CD4-positive, CD25-positive, alpha-beta regulatory T cell (primary cell): Measurements from ENCODE around the gene EXOC6B. TPM values are rescaled to one million over a fixed set of nuclear protein-coding genes. Genes with fewer than 3 reads are reported as not detected.
A peak's percentile ranks its signal among the peaks of the same experiment; 100 is the strongest.

Source experiments
- ATAC-seq, 2 donors: fragments of 150-1000 bp; cut with Tn5 transposase; one replicate each; pipeline ENCODE4 v1.10.0; 2021; ENCODE audit warnings: low read depth in 2 of 2, moderate number of reproducible peaks in 2 of 2, moderate library complexity in 1 of 2
- DNase-seq, 3 donors: peaks; one replicate each; pipeline versions ENCODE4 v3.0.0 to v3.0.0-alpha.2; 2012 to 2022; ENCODE audit warnings: mixed read lengths in 1 of 3
- H3K27ac ChIP-seq: one replicate; pipeline ENCODE4 v1.7.0; 2013; ENCODE audit warnings: mild to moderate bottlenecking, low read length; ENCODE audit not compliant: insufficient read depth, poor library complexity, severe bottlenecking
- H3K27me3 ChIP-seq: one replicate; pipeline ENCODE4 v1.7.0; 2013; ENCODE audit warnings: low read length; ENCODE audit not compliant: control insufficient read depth, insufficient read depth
- H3K36me3 ChIP-seq: one replicate; pipeline ENCODE4 v1.7.0; 2013; ENCODE audit warnings: mild to moderate bottlenecking, low read length, moderate library complexity; ENCODE audit not compliant: control insufficient read depth, insufficient read depth
- H3K4me1 ChIP-seq: 2 replicates; pipeline ENCODE4 v1.7.0; 2013; ENCODE audit warnings: mild to moderate bottlenecking, low read length; ENCODE audit not compliant: insufficient read depth, control insufficient read depth, poor library complexity, severe bottlenecking
- H3K4me3 ChIP-seq: one replicate; pipeline ENCODE4 v1.7.0; 2013; ENCODE audit warnings: low read depth, mild to moderate bottlenecking, low read length, moderate library complexity
- H3K9me3 ChIP-seq, 2 experiments: 1 replicate in 1 of 2; 2 replicates in 1 of 2; pipeline ENCODE4 v1.7.0; 2013; ENCODE audit warnings: low read length in 2 of 2, mild to moderate bottlenecking in 1 of 2, moderate library complexity in 1 of 2; ENCODE audit not compliant: control insufficient read depth in 2 of 2
- H3K27ac Mint-ChIP-seq, 3 donors: one replicate each; pipeline ENCODE4 v1.8.0; 2020 to 2022; ENCODE audit warnings: mild to moderate bottlenecking in 3 of 3, mixed read lengths in 3 of 3, moderate library complexity in 2 of 3
- H3K27me3 Mint-ChIP-seq: one replicate; pipeline ENCODE4 v1.8.0; 2022; ENCODE audit warnings: mild to moderate bottlenecking, mixed read lengths
- H3K36me3 Mint-ChIP-seq: one replicate; pipeline ENCODE4 v1.8.0; 2020; ENCODE audit warnings: mixed read lengths
- H3K4me1 Mint-ChIP-seq, 4 donors: one replicate each; pipeline ENCODE4 v1.8.0; 2020 to 2022; ENCODE audit warnings: mixed read lengths in 4 of 4, mild to moderate bottlenecking in 1 of 4
- H3K4me3 Mint-ChIP-seq, 4 donors: one replicate each; pipeline ENCODE4 v1.8.0; 2020 to 2022; ENCODE audit warnings: mild to moderate bottlenecking in 4 of 4, mixed read lengths in 4 of 4, moderate library complexity in 3 of 4
- H3K9me3 Mint-ChIP-seq, 7 donors: one replicate each; pipeline ENCODE4 v1.8.0; 2020 to 2022; ENCODE audit warnings: mixed read lengths in 7 of 7, mild to moderate bottlenecking in 3 of 7, moderate library complexity in 2 of 7
- polyA plus RNA-seq, 4 donors: library from polyadenylated mRNA; unstranded; fragments of 300-500 nt; fragmentation: Illumina TruSeq; gene quantifications; one replicate each; pipeline ENCODE4 v1.2.3, GENCODE V29; 2021
- total RNA-seq: library from RNA; stranded (reverse); gene quantifications from one replicate; pipeline ENCODE4 v1.2.3, GENCODE V29; 2022

EXOC6B gene
- total and polyA plus RNA-seq, 5 donors from 2014 or later = 1.5 to 20.8 (median 2.1) TPM

- Mint-ChIP-seq H3K4me3 (peak overlapping the region in 1 of 4 donors; percentile 23), H3K27ac (no peak overlapping the region), H3K9me3 (peaks cover 0 to 1% (median 0%) of the 10 kb centered on the region in 7 donors), H3K36me3 (no peaks in the 10 kb centered on the region), H3K4me1 (no peaks in the 10 kb centered on the region), H3K27me3 (peaks cover 4% of the 10 kb centered on the region)
- H3K4me3 ChIP-seq = no peak overlapping the region
- H3K27me3 ChIP-seq = no peaks in the 10 kb centered on the region
- DNase-seq (no peak), ATAC-seq (no peak)
- H3K27ac ChIP-seq = no peak overlapping the region
- no peaks in the 10 kb centered on the region for H3K9me3 ChIP-seq
- H3K36me3 ChIP-seq = no peaks in the 10 kb centered on the region
- H3K4me1 ChIP-seq = no peaks in the 10 kb centered on the region
Observed at GRCh38 chr2:72204786-72205503, 620.9 kb downstream of the EXOC6B start.

- no peak overlapping the region for H3K4me3 ChIP-seq
- Mint-ChIP-seq H3K27me3 (peaks cover 4% of the 10 kb centered on the region), H3K4me1 (no peaks in the 10 kb centered on the region), H3K4me3 (peak overlapping the region in 1 of 4 donors; percentile 23), H3K9me3 (no peaks in the 10 kb centered on the region), H3K27ac (peak overlapping the region in 1 of 3 donors; percentile 44), H3K36me3 (no peaks in the 10 kb centered on the region)
- ATAC-seq (no peak), DNase-seq (no peak)
- H3K36me3 ChIP-seq = no peaks in the 10 kb centered on the region
- no peaks in the 10 kb centered on the region for H3K4me1 ChIP-seq
- no peak overlapping the region for H3K27ac ChIP-seq
- no peaks in the 10 kb centered on the region for H3K27me3 ChIP-seq
- no peaks in the 10 kb centered on the region for H3K9me3 ChIP-seq
Observed at GRCh38 chr2:72204156-72204785, 621.6 kb downstream of the EXOC6B start.

GRCh38 chr2:72198532-72199241 lies 627.1 kb downstream of the EXOC6B start:
- H3K4me3 Mint-ChIP-seq = no peak overlapping the region
- H3K9me3 ChIP-seq = no peaks in the 10 kb centered on the region
- no peaks in the 10 kb centered on the region for H3K27me3 Mint-ChIP-seq
- no peaks in the 10 kb centered on the region for H3K4me1 ChIP-seq
- DNase-seq (no peak), ATAC-seq (no peak)
- H3K4me1 Mint-ChIP-seq = no peaks in the 10 kb centered on the region
- no peak overlapping the region for H3K27ac Mint-ChIP-seq
- H3K36me3 ChIP-seq = no peaks in the 10 kb centered on the region
- H3K36me3 Mint-ChIP-seq = no peaks in the 10 kb centered on the region
- H3K27me3 ChIP-seq = no peaks in the 10 kb centered on the region
- no peak overlapping the region for H3K27ac ChIP-seq
- no peaks in the 10 kb centered on the region for H3K9me3 Mint-ChIP-seq
- H3K4me3 ChIP-seq = no peak overlapping the region

- Mint-ChIP-seq H3K36me3 (no peaks in the 10 kb centered on the region), H3K9me3 (peaks cover 0 to 7% (median 0%) of the 10 kb centered on the region in 7 donors), H3K27ac (no peak overlapping the region), H3K4me3 (no peak overlapping the region), H3K4me1 (no peaks in the 10 kb centered on the region), H3K27me3 (no peaks in the 10 kb centered on the region)
- Histone ChIP-seq H3K27me3 (no peaks in the 10 kb centered on the region), H3K27ac (no peak overlapping the region), H3K36me3 (no peaks in the 10 kb centered on the region), H3K4me3 (no peak overlapping the region), H3K9me3 (no peaks in the 10 kb centered on the region), H3K4me1 (no peaks in the 10 kb centered on the region)
- DNase-seq (no peak), ATAC-seq (no peak)
Observed at GRCh38 chr2:72193723-72194122, 632.1 kb downstream of the EXOC6B start.

- Mint-ChIP-seq H3K36me3 (no peaks in the 10 kb centered on the region), H3K4me1 (no peaks in the 10 kb centered on the region), H3K9me3 (peaks cover 0 to 19% (median 1%) of the 10 kb centered on the region in 7 donors), H3K4me3 (no peak overlapping the region), H3K27ac (no peak overlapping the region), H3K27me3 (no peaks in the 10 kb centered on the region)
- Histone ChIP-seq H3K36me3 (no peaks in the 10 kb centered on the region), H3K27me3 (no peaks in the 10 kb centered on the region), H3K4me1 (no peaks in the 10 kb centered on the region), H3K9me3 (no peaks in the 10 kb centered on the region), H3K27ac (no peak overlapping the region), H3K4me3 (no peak overlapping the region)
- DNase-seq (no peak), ATAC-seq (no peak)
Observed at GRCh38 chr2:72191441-72191840, 634.4 kb downstream of the EXOC6B start.

- ATAC-seq (no peak), DNase-seq (no peak)
- H3K9me3 ChIP-seq = no peaks in the 10 kb centered on the region
- Mint-ChIP-seq H3K27ac (no peak overlapping the region), H3K4me3 (no peak overlapping the region), H3K27me3 (no peaks in the 10 kb centered on the region), H3K9me3 (peaks cover 0 to 14% (median 2%) of the 10 kb centered on the region in 7 donors), H3K4me1 (no peaks in the 10 kb centered on the region), H3K36me3 (peaks cover 9% of the 10 kb centered on the region)
- no peaks in the 10 kb centered on the region for H3K4me1 ChIP-seq
- H3K27me3 ChIP-seq = no peaks in the 10 kb centered on the region
- no peak overlapping the region for H3K4me3 ChIP-seq
- H3K36me3 ChIP-seq = no peaks in the 10 kb centered on the region
- H3K27ac ChIP-seq = no peak overlapping the region
Observed at GRCh38 chr2:72185206-72185605, 640.6 kb downstream of the EXOC6B start.

- H3K27ac Mint-ChIP-seq = no peak overlapping the region
- ATAC-seq (no peak), DNase-seq (no peak)
- H3K4me3 Mint-ChIP-seq = no peak overlapping the region
- H3K4me1 ChIP-seq = no peaks in the 10 kb centered on the region
- H3K4me1 Mint-ChIP-seq = no peaks in the 10 kb centered on the region
- no peaks in the 10 kb centered on the region for H3K27me3 ChIP-seq
- no peak overlapping the region for H3K4me3 ChIP-seq
- no peak overlapping the region for H3K27ac ChIP-seq
- peaks cover 3% of the 10 kb centered on the region for H3K36me3 ChIP-seq
- H3K36me3 Mint-ChIP-seq = peaks cover 24% of the 10 kb centered on the region
- H3K27me3 Mint-ChIP-seq = no peaks in the 10 kb centered on the region
- no peaks in the 10 kb centered on the region for H3K9me3 ChIP-seq
- peaks cover 0 to 9% (median 2%) of the 10 kb centered on the region in 7 donors for H3K9me3 Mint-ChIP-seq
Observed at GRCh38 chr2:72183466-72183865, 642.4 kb downstream of the EXOC6B start.
